ENCODE measurements around the gene PEX16. TPM values are rescaled to one million over a fixed set of nuclear protein-coding genes. Genes with fewer than 3 reads are reported as not detected.
A peak's percentile ranks its signal among the peaks of the same experiment; 100 is the strongest.

PEX16 gene
- total and polyA plus RNA-seq, 9 donors, result 2.9 to 31.7 (median 26.5) TPM

DNA sequence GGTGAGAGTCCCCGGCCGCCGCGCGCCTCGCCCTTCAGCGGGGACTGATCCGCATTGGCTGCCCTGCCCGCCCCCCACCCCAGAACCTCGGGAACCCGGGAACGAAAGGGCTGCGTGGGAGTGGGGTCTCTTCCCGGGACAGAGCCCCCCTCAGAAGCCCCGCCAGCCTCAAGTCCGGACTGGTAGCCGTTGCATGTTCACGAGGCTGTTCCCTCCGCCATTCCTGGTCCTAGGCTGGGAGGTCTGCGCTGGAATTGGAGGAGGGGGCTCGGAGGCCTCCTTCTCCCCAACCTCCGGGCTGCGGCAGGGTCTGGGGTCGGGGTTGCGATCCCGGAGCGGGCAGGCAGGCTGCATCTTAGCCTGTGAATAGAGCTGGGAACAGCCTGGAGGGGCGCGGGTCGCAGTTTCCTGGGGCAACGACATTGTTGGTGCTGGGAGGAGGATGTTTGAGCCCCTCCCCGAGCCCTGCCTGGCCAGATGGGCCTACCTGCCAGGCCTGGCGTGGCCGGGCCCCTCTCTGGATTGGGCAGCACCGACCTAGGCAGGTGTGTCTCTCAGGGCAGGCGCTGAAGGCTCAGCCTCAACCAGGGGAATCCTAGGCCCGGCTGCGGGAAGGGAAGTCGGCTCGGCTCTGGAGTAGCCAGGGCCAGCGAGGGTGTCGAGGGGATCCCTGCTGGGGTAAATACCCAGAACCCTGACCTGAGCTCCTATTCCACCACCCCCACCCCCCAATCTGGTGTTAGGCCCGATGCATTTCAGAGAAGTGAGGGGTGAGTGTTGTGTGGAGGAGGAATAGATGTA, 31.6 kb downstream of the PEX16 start:
- Histone ChIP-seq H3K36me3 (no peaks in the 10 kb centered on the region), H3K4me3 (peak overlapping the region; percentile 39), H3K27me3 (no peaks in the 10 kb centered on the region), H3K4me1 (ENCODE audit: insufficient read depth) (peaks cover 1% of the 10 kb centered on the region), H3K9me3 (no peaks in the 10 kb centered on the region), H3K27ac (no peak overlapping the region)
- peak in 2 of 5 donors; percentile 26 to 41 for DNase-seq
- TF ChIP-seq POLR2A (IDR thresholded peaks at IDR 0.05), result no peak
- no peak for TF ChIP-seq EP300 (IDR thresholded peaks at IDR 0.05)
- TF ChIP-seq, protein P1, sequence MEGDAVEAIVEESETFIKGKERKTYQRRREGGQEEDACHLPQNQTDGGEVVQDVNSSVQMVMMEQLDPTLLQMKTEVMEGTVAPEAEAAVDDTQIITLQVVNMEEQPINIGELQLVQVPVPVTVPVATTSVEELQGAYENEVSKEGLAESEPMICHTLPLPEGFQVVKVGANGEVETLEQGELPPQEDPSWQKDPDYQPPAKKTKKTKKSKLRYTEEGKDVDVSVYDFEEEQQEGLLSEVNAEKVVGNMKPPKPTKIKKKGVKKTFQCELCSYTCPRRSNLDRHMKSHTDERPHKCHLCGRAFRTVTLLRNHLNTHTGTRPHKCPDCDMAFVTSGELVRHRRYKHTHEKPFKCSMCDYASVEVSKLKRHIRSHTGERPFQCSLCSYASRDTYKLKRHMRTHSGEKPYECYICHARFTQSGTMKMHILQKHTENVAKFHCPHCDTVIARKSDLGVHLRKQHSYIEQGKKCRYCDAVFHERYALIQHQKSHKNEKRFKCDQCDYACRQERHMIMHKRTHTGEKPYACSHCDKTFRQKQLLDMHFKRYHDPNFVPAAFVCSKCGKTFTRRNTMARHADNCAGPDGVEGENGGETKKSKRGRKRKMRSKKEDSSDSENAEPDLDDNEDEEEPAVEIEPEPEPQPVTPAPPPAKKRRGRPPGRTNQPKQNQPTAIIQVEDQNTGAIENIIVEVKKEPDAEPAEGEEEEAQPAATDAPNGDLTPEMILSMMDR (IDR thresholded peaks at IDR 0.05), result no peak
- WGBS, 3 donors, result 18 to 25% (median 20%) methylated on average over 24 to 43 of the region's 43 CpGs
- intact Hi-C loops (cut with DNase I), result no loop called here

DNA sequence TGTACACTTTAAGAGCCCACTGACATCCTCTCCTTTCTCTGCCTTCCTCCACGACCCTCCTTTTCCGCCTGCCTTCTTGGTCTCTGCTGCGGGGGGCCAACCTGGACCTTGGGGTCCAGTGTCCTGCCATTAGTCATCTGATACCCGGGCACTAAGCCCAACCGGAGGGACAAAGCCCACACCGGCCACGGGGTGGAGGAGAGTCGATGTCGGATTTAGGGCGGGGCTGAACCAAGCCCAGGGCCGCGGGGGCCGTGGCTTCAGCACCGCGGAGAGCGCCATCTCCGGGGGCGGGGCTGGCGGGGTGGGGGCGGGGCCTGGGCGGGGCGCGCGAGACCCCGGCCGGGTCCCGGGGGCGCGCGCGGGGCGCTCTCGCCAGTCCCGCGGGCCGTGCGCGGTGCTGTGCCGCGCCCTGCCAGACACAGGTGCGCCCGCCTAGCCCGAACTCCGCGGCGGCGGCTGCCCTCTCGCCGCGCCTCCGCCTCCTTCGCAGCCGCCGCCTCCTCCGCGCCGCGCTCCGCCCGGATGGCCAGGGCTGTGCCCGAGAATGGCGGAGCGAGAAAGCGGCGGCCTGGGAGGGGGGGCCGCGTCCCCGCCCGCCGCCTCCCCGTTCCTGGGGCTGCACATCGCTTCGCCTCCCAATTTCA, 32.3 kb downstream of the PEX16 start, which contains the start of gene MAPK8IP1:
Gene MAPK8IP1, plus strand, starts transcription at position 378 of the 647 bp plus-strand sequence. Its CDS starts 170 bp downstream, at position 548.
- 1 to 7% (median 3%) methylated on average over 15 to 73 of the region's 73 CpGs for WGBS, 3 donors
- DNase-seq, result peak in 4 of 5 donors; percentile 43 to 73 (median 70)
- Histone ChIP-seq H3K4me1 (ENCODE audit: insufficient read depth) (peaks cover 1% of the 10 kb centered on the region), H3K27me3 (no peaks in the 10 kb centered on the region), H3K27ac (no peak within 1 kb of the TSS), H3K4me3 (peak within 1 kb of the TSS; percentile 39), H3K9me3 (no peaks in the 10 kb centered on the region), H3K36me3 (no peaks in the 10 kb centered on the region)
- intact Hi-C loops (cut with DNase I), result no loop called here
- TF ChIP-seq, protein P1 (IDR thresholded peaks at IDR 0.05), result no peak
- TF ChIP-seq POLR2A (IDR thresholded peaks at IDR 0.05), result no peak
- no peak for TF ChIP-seq EP300 (IDR thresholded peaks at IDR 0.05)

DNA sequence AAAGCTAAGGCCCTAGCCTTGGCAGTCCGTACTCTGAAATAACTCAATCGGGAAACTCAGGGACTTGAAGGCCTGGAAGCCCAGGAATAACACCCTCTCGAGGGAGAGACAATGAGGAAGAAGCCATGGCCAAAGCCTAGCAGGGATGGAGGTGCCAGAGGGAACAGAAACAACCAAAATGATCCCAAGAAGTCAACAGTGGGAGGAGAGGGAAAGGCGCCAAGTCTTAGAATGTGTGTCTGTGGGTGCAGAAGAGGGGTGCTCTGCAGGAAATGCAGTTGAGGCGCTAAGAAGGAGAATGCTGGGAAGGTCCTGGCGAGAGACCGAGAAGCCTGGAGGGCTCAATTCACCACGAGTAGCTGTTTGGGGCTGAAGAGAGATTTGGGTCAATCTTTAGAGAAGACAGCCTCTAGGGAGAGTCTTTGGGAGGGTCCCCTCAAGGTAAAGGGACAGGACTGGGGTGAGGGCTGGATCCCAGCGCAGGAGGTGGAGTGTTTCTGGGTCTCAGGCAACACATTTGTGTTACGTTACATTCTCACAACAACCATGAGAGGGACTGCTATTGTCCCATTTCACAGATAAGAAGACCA, 33.0 kb downstream of the PEX16 start:
- H3K36me3 ChIP-seq, result no peaks in the 10 kb centered on the region
- H3K9me3 ChIP-seq, result no peaks in the 10 kb centered on the region
- intact Hi-C loops (cut with DNase I), result no loop called here
- no peaks in the 10 kb centered on the region for H3K27me3 ChIP-seq
- H3K4me1 ChIP-seq (ENCODE audit: insufficient read depth), result peaks cover 1% of the 10 kb centered on the region
- H3K4me3 ChIP-seq, result no peak overlapping the region
- no peak for DNase-seq
- no peak overlapping the region for H3K27ac ChIP-seq
- no peak for TF ChIP-seq EP300 (IDR thresholded peaks at IDR 0.05)
- TF ChIP-seq POLR2A (IDR thresholded peaks at IDR 0.05), result no peak
- WGBS, 3 donors, result 86 to 89% (median 87%) methylated on average over 10 of the region's 10 CpGs

DNA sequence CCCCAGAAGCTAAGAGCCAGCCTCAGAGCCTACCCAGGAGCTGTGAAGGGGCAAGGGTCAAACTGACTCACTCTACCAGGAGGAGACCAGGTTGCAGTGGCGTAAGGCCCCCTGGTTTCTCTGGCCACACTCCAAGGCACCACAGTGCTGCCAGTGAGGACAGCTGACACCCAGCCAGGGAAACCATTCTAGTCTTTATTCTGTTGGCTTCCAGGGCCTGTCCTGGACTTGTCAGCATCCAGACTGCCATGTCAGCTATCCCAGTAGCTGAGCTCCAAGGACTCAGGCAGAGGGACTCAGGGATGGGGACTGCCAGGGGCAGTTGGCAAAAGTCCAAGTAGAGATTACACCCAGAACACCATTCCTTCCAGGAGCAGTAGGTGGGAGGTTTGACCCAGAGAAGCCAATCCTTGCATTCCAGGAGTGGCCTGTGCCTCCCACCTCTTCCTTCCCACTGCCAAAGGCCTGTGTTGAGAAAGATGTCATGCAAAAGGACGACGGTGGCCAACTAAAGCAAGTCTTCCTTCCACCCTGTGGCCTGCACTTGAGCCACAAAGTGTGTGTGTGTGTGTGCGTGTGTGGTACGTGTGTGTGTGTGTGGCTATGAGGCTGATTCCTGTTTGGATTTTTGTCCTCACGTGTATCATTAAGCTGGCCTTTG, 35.8 kb downstream of the PEX16 start:
- WGBS, 3 donors, result 58 to 64% (median 60%) methylated on average over 6 of the region's 6 CpGs
- Histone ChIP-seq H3K4me1 (ENCODE audit: insufficient read depth) (peaks cover 1% of the 10 kb centered on the region), H3K4me3 (no peak overlapping the region), H3K27me3 (no peaks in the 10 kb centered on the region), H3K36me3 (no peaks in the 10 kb centered on the region), H3K9me3 (no peaks in the 10 kb centered on the region), H3K27ac (no peak overlapping the region)
- DNase-seq, result no peak
- TF ChIP-seq EP300 (IDR thresholded peaks at IDR 0.05) (no peak), POLR2A (IDR thresholded peaks at IDR 0.05) (no peak)
- TF ChIP-seq, protein P1 (IDR thresholded peaks at IDR 0.05), result no peak
- intact Hi-C loops (cut with DNase I), result no loop called here

Measured in ovary (tissue), 9 donors.